GM19468 (cell line): ENCODE data around the gene FBXO48.
"Not testable (repeated sequence)": the region's sequence is repeated elsewhere in the genome, so short reads cannot be mapped to it uniquely, and the experiment has no call there.

ENCODE experiments used
- ATAC-seq: cut with Tn5 transposase; IDR thresholded peaks from one replicate; pipeline ENCODE4 v1.9.1; 2021; ENCODE audit warnings: mild to moderate bottlenecking, moderate library complexity, moderate number of reproducible peaks; ENCODE audit not compliant: unreplicated experiment; ENCODE audit errors: extremely low read depth

FBXO48 gene

GRCh38 chr2:68472796-68473414 is 5.8 kb upstream of the FBXO48 start:
- ATAC-seq = no peak

DNA sequence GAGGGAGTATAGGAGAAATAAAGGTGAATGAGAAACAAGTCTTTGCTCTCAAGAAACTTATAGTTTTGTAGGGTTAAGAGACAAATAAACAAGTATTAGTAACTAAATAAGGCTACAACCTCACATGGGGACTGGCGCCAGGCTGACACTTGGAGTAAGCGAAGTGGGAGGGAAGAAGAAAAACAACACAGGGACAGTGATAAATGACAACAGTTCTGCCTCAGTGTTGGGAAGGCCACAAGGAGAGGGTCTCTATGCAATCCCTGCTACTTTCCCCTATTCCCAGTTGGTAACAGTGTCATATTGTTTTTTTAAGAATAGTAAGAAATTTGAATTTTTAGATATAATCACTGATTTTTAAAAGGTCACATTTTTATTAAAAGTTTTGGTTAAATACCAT is 4.3 kb upstream of the FBXO48 start:
- ATAC-seq = no peak

DNA sequence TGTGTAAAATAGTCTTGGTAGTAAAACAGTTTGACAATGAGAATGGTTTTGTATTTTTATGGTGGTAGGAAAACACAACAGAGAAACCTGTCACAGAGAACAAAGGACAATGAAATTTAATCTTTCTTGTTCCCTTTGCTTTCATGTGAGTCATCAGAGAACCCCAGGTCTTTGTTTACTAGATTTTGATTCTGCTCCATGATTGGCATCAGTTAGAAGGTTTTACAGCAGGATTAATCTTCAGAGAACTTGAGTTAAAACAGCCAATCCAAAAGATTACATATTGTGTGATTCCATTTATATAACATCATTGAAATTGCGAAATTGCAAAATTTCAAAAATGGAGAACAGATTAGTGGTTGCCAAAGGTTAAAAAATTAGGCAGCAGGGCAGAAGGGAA is 2.8 kb upstream of the FBXO48 start:
- ATAC-seq = no peak

- no peak for ATAC-seq
These were observed 1.7 kb upstream of the FBXO48 start for GRCh38 chr2:68468801-68469200.

DNA sequence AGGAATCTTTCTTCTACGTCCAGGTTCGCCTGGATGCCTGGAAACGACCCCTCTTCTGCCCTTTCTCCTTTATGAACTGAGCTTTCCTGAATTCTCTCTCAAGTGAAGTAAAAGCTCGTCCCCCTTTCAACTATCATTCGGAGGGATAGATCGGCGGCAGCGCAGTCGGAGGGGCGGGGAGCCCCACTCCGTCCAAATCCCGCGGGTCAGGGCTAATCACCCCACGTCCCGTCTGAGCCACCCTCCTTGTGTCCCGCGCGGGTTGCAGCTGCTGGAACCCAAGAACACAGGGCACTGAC is 367 bp downstream of the FBXO48 start:
- peak; percentile 8 for ATAC-seq

- ATAC-seq = no peak
These were observed 725 bp downstream of the FBXO48 start for GRCh38 chr2:68466361-68466777.

GRCh38 chr2:68465081-68465916 is 1.8 kb downstream of the FBXO48 start:
- no peak for ATAC-seq

DNA sequence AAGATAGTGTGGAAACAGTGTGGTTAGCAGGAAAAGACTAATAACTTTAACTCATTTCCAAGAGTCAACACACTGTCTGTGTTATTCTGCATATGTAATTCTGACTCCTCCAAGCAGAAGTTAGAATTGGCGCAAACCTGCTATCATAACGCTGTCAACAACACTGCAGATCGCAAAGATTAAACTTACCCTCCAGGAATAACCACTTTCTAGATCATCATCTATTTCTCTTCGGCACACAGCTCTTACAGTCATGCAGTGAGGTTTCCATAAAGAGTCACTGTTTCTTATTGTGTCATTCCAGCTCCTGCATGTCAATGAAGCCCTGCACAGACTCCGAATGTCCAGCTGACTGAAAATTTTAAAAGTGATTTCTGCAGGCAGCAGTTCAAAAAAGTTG is 2.4 kb downstream of the FBXO48 start:
- ATAC-seq = no peak

GRCh38 chr2:68463287-68463877 is 3.7 kb downstream of the FBXO48 start:
- ATAC-seq = no peak

DNA sequence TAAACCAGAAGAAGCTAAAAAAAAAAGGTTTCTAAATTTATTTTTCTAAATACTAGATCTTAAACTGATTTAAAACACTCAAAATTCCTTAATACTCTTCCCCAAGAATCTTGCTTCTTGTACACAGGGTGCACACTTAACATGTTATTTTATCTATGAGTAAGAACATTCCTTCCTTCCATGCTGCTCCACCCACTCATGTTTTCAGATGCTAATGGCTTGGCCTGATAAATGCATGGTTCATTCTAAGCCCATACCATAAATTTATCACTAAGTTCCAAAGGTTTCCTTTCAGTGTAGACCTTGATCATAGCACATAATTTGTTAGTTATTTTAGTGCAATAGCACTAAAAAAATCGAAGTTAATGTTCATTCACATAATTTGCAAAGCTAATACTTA is 8.1 kb downstream of the FBXO48 start:
- no peak for ATAC-seq

DNA sequence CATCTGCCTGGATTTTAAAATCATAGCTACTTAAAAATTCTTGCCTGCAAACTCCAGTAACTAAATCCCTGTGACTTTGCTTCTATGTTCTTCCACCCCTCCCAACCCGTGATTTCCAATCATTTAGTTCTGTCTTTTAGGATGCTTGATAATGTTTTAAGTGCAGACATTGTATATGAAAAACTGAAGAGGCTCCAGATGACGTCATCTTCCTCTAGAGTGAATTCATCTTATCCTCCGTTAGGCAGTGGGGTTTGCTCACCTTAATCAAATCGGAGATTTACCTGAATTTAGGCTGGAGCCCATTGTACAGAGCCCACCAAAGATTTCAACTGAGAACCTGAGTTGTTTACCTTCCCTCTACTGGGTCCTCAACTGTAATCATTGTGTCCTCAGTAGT is 10.9 kb downstream of the FBXO48 start:
- ATAC-seq = no peak

- ATAC-seq = no peak
These were observed 12.4 kb downstream of the FBXO48 start for GRCh38 chr2:68454719-68455118.

- ATAC-seq = no peak
These were observed 13.2 kb downstream of the FBXO48 start for GRCh38 chr2:68453761-68454360.

- no peak for ATAC-seq
These were observed 14.8 kb downstream of the FBXO48 start for GRCh38 chr2:68452158-68452900.

DNA sequence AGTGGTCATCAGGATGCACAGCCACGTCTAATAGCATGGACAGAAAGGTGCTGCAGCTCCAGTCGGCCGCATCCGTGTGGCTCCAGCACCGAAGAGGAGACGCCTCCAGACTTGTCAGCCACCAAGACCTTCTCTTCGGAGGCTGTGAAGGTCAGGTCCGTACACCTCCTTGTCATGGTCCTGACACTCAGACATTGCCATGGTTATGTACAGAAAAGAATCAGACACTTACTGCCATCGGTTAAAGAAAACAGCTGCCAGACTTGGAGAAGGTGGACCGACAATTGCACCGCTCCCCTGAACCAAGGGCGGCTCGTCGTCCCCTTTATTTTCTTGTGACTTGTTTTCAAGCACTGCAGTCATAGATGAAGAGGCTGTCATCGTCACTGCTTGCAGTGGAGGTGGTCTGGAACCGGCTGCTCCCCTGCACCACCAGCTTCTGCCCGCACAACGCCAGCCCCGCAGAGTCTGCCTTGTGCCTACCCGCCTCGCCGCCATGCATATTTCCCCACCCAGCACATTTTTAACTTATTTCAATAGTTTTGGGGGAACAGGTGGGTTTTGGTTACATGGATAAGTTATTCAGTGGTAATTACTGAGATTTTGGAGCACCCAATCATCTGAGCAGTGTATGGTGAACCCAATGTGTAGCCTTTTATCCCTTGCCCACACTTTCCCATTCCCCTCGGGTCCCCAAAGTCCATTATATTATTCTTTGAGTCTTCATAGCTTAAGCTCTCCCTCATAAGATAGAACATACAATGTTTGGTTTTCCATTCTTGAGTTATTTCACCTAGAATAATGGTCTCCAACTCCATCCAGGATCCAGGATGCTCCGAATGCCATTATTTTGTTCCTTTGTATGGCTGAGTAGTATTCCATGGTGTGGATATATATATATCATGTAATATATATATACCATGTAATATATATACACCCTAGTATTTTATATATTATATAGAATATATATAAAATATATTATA is 18.1 kb downstream of the FBXO48 start:
- ATAC-seq = no peak

DNA sequence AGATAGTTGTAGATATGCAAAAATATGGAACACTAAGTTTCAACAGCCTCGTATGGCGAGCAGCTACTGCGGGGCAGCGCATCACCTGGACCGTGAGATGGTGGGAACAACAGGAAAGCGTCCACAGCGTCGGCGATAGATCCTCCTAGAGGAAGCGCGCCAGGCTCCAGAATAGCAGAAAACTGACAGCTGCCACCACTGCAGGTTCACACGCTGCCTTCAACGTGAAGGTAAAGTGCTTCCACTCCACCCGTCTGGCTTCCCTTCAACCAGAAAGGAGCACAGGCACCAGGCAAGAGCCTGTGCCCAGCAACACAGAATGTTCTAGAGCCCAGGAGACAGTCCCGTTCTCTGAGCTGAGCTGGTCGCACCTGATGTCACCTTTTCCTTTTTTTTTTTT is 20.0 kb downstream of the FBXO48 start:
- ATAC-seq = no peak

DNA sequence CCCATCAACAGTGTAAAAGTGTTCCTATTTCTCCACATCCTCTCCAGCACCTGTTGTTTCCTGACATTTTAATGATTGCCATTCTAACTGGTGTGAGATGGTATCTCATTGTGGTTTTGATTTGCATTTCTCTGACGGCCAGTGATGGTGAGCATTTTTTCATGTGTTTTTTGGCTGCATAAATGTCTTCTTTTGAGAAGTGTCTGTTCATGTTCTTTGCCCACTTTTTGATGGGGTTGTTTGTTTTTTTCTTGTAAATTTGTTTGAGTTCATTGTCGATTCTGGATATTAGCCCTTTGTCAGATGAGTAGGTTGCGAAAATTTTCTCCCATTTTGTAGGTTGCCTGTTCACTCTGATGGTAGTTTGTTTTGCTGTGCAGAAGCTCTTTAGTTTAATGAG is 20.7 kb downstream of the FBXO48 start:
- ATAC-seq = not testable (repeated sequence)

DNA sequence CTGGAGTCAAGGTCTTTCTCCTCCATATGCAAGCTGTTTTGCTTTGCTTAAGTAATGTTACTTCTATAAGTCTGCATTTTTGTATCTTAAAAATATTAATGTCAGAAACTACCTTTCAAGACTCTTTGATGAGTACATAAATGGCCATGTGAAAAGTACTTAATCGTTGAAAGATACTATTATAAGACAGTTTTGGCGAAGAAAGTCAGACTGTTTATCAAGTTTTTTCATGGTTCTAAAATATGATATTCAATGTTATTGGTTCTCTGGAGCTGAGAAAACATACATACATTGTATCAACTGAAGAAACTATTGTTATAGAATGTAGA is 25.1 kb downstream of the FBXO48 start:
- ATAC-seq = no peak

GRCh38 chr2:68441179-68441993 is 25.7 kb downstream of the FBXO48 start:
- ATAC-seq = peak; percentile 95
